Measurements from ENCODE around the gene RAPH1.

GRCh38 chr2:203437511-203437910 lies 97.6 kb downstream of the RAPH1 start:
- no peak for TF ChIP-seq POLR2AphosphoS5 (IDR thresholded peaks at IDR 0.05; ENCODE audit: borderline replicate concordance, low read depth, low read length)
- no peak for TF ChIP-seq EZH2 (IDR thresholded peaks at IDR 0.05)
